Skeletal muscle cell (primary cell): ENCODE results near the gene CDHR3.
"Not testable (repeated sequence)": the region's sequence is repeated elsewhere in the genome, so short reads cannot be mapped to it uniquely, and the experiment has no call there.

Source experiments
- DNase-seq: peaks from one replicate; pipeline ENCODE4 v3.0.0-alpha.2; 2010; ENCODE audit warnings: low read depth
- H3K4me3 ChIP-seq: 2 replicates; pipeline ENCODE4 v1.5.1; 2011; ENCODE audit warnings: low read depth, mild to moderate bottlenecking, control low read depth, low read length, moderate library complexity

Gene CDHR3

GRCh38 chr7:105955651-105956466 lies 7.2 kb upstream of the CDHR3 start:
- H3K4me3 ChIP-seq, DNase-seq: not testable (repeated sequence)

- H3K4me3 ChIP-seq = no peak overlapping the region
- no peak for DNase-seq
Measured at GRCh38 chr7:105958012-105958411, 5.1 kb upstream of the CDHR3 start.

GRCh38 chr7:105962353-105962752 lies 711 bp upstream of the CDHR3 start:
- no peak for DNase-seq

GRCh38 chr7:105971845-105972244 lies 8.8 kb downstream of the CDHR3 start:
- H3K4me3 ChIP-seq = no peak overlapping the region
- no peak for DNase-seq

More at GRCh38 chr7:105962353-105962752, 711 bp upstream of the CDHR3 start:
- no peak overlapping the region for H3K4me3 ChIP-seq

- H3K4me3 ChIP-seq = no peak overlapping the region
- DNase-seq = no peak
Measured at GRCh38 chr7:105972276-105972675, 9.2 kb downstream of the CDHR3 start.

GRCh38 chr7:105974471-105974870 lies 11.4 kb downstream of the CDHR3 start:
- DNase-seq = no peak
- H3K4me3 ChIP-seq = no peak overlapping the region

- no peak for DNase-seq
- H3K4me3 ChIP-seq = no peak overlapping the region
Measured at GRCh38 chr7:105975770-105976417, 12.8 kb downstream of the CDHR3 start.

- no peak for DNase-seq
- H3K4me3 ChIP-seq = no peak overlapping the region
Measured at GRCh38 chr7:105976868-105977267, 13.8 kb downstream of the CDHR3 start.

GRCh38 chr7:105978035-105978434 lies 15.0 kb downstream of the CDHR3 start:
- no peak for DNase-seq
- no peak overlapping the region for H3K4me3 ChIP-seq

GRCh38 chr7:105978974-105979373 lies 15.9 kb downstream of the CDHR3 start:
- no peak for DNase-seq

GRCh38 chr7:105979405-105979804 lies 16.3 kb downstream of the CDHR3 start:
- no peak for DNase-seq
- H3K4me3 ChIP-seq = no peak overlapping the region

More at GRCh38 chr7:105978974-105979373, 15.9 kb downstream of the CDHR3 start:
- no peak overlapping the region for H3K4me3 ChIP-seq

- DNase-seq = no peak
- H3K4me3 ChIP-seq = no peak overlapping the region
Measured at GRCh38 chr7:105980645-105981396, 17.8 kb downstream of the CDHR3 start.

GRCh38 chr7:105982388-105982787 lies 19.3 kb downstream of the CDHR3 start:
- no peak overlapping the region for H3K4me3 ChIP-seq
- DNase-seq = no peak

- H3K4me3 ChIP-seq = not testable (repeated sequence)
Measured at GRCh38 chr7:105984808-105985207, 21.7 kb downstream of the CDHR3 start.

GRCh38 chr7:105985229-105985628 lies 22.2 kb downstream of the CDHR3 start:
- no peak overlapping the region for H3K4me3 ChIP-seq
- no peak for DNase-seq

More at GRCh38 chr7:105984808-105985207, 21.7 kb downstream of the CDHR3 start:
- DNase-seq = not testable (repeated sequence)

GRCh38 chr7:105985672-105986215 lies 22.7 kb downstream of the CDHR3 start:
- H3K4me3 ChIP-seq = no peak overlapping the region

GRCh38 chr7:105987046-105987445 lies 24.0 kb downstream of the CDHR3 start:
- no peak for DNase-seq

More at GRCh38 chr7:105985672-105986215, 22.7 kb downstream of the CDHR3 start:
- no peak for DNase-seq

GRCh38 chr7:105988276-105988675 lies 25.2 kb downstream of the CDHR3 start:
- DNase-seq = no peak
- no peak overlapping the region for H3K4me3 ChIP-seq

More at GRCh38 chr7:105987046-105987445, 24.0 kb downstream of the CDHR3 start:
- no peak overlapping the region for H3K4me3 ChIP-seq

GRCh38 chr7:105989191-105989590 lies 26.1 kb downstream of the CDHR3 start:
- H3K4me3 ChIP-seq = no peak overlapping the region
- no peak for DNase-seq

- no peak overlapping the region for H3K4me3 ChIP-seq
- no peak for DNase-seq
Measured at GRCh38 chr7:105989686-105990085, 26.6 kb downstream of the CDHR3 start.
